Parathyroid adenoma (tissue), 2 donors: Measurements from ENCODE around the gene TMEM140.

ENCODE experiments used
- H2AFZ ChIP-seq: fragments of 300-600 bp; sonication (generic); one replicate; pipeline ENCODE4 v1.7.0; 2017; ENCODE audit warnings: antibody characterized with exemption, mild to moderate bottlenecking
- H3K27ac ChIP-seq: fragments of 300-600 bp; sonication (generic); one replicate; pipeline ENCODE4 v1.7.0; 2017
- H3K27me3 ChIP-seq: fragments of 300-600 bp; sonication (generic); one replicate; pipeline ENCODE4 v1.7.0; 2017; ENCODE audit warnings: low read length; ENCODE audit not compliant: control insufficient read depth, insufficient read depth
- H3K36me3 ChIP-seq: fragments of 300-600 bp; sonication (generic); one replicate; pipeline ENCODE4 v1.7.0; 2017; ENCODE audit warnings: low read length; ENCODE audit not compliant: control insufficient read depth, insufficient read depth
- H3K4me1 ChIP-seq: fragments of 300-600 bp; sonication (generic); one replicate; pipeline ENCODE4 v1.7.0; 2017; ENCODE audit warnings: control low read depth
- H3K4me2 ChIP-seq: fragments of 300-600 bp; sonication (generic); one replicate; pipeline ENCODE4 v1.7.0; 2017; ENCODE audit warnings: low read length
- H3K4me3 ChIP-seq: fragments of 300-600 bp; sonication (generic); one replicate; pipeline ENCODE4 v1.7.0; 2017; ENCODE audit warnings: low read depth, low read length
- H3K79me2 ChIP-seq: fragments of 300-600 bp; sonication (generic); one replicate; pipeline ENCODE4 v1.7.0; 2017; ENCODE audit warnings: control low read depth
- H3K9ac ChIP-seq: fragments of 300-600 bp; sonication (generic); one replicate; pipeline ENCODE4 v1.7.0; 2017; ENCODE audit warnings: mild to moderate bottlenecking
- H3K9me3 ChIP-seq: fragments of 300-600 bp; sonication (generic); one replicate; pipeline ENCODE4 v1.7.0; 2017; ENCODE audit warnings: low read length; ENCODE audit not compliant: control insufficient read depth
- TF ChIP-seq, protein P1 (sequence below): fragments of 300-600 bp; sonication (generic); IDR thresholded peaks from one replicate; pipeline ENCODE4 v1.7.0; 2017; ENCODE audit warnings: antibody characterized with exemption, mild to moderate bottlenecking
- donor health status: primary hyperparathyroidism.

The TMEM140 gene

DNA sequence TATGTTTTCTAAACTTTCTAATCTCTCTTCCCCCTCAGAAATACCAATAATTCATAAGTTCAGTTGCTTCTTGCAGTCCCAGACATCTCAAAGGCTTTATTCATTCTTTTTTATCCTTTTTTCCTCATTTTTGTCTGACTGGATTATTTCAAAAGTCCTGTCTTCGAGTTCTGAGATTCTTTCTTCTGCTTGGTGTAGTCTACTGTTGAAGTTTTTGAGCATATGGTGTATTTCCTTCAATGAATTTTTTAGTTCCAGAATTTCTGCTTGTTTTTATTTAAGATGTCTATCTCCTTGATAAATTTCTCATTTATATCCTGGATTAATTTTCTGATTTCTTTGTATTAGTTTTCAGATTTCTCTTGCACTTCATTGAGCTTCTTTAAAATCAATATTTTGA is 8.4 kb downstream of the TMEM140 start:
- Histone ChIP-seq H3K9ac (no peak overlapping the region), H3K4me1 (peaks cover 15% of the 10 kb centered on the region), H3K36me3 (no peaks in the 10 kb centered on the region), H3K27me3 (no peaks in the 10 kb centered on the region), H3K27ac (no peak overlapping the region), H3K79me2 (peaks cover 8% of the 10 kb centered on the region), H3K4me3 (no peak overlapping the region), H3K9me3 (no peaks in the 10 kb centered on the region), H3K4me2 (no peak overlapping the region), H2AFZ (no peak overlapping the region)
- TF ChIP-seq, protein P1, sequence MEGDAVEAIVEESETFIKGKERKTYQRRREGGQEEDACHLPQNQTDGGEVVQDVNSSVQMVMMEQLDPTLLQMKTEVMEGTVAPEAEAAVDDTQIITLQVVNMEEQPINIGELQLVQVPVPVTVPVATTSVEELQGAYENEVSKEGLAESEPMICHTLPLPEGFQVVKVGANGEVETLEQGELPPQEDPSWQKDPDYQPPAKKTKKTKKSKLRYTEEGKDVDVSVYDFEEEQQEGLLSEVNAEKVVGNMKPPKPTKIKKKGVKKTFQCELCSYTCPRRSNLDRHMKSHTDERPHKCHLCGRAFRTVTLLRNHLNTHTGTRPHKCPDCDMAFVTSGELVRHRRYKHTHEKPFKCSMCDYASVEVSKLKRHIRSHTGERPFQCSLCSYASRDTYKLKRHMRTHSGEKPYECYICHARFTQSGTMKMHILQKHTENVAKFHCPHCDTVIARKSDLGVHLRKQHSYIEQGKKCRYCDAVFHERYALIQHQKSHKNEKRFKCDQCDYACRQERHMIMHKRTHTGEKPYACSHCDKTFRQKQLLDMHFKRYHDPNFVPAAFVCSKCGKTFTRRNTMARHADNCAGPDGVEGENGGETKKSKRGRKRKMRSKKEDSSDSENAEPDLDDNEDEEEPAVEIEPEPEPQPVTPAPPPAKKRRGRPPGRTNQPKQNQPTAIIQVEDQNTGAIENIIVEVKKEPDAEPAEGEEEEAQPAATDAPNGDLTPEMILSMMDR, result no peak

DNA sequence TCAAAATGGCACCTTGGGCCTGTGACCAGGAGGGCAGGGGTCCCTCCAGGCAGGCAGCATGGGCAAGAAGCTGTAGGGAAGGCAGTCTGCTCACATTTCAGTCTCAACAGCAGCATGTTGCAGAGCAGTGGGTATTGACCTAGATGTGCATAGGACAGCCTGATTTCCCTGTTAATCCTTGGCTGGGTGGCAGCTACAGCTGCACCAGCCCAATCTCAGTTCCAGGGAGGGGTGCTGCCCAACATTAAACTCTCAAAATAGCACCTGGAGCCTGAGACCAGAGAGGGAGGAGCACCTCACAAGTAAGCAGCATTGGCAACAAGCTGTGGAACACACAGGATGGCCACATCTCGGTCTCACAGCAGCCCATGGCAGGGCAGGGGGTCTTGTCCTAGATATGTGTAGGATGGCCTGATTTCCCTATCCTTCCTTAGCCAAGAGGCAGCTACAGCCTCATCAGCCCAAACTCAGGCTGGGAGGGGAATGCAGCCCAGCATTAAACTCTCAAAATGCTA is 10.3 kb downstream of the TMEM140 start:
- TF ChIP-seq, protein P1, result no peak
- no peaks in the 10 kb centered on the region for H3K27me3 ChIP-seq
- H3K27ac ChIP-seq, result no peak overlapping the region
- no peaks in the 10 kb centered on the region for H3K9me3 ChIP-seq
- no peaks in the 10 kb centered on the region for H3K36me3 ChIP-seq
- H3K4me2 ChIP-seq, result no peak overlapping the region
- peaks cover 15% of the 10 kb centered on the region for H3K4me1 ChIP-seq
- no peak overlapping the region for H3K9ac ChIP-seq
- H3K79me2 ChIP-seq, result peaks cover 8% of the 10 kb centered on the region
- no peak overlapping the region for H2AFZ ChIP-seq
- no peak overlapping the region for H3K4me3 ChIP-seq

DNA sequence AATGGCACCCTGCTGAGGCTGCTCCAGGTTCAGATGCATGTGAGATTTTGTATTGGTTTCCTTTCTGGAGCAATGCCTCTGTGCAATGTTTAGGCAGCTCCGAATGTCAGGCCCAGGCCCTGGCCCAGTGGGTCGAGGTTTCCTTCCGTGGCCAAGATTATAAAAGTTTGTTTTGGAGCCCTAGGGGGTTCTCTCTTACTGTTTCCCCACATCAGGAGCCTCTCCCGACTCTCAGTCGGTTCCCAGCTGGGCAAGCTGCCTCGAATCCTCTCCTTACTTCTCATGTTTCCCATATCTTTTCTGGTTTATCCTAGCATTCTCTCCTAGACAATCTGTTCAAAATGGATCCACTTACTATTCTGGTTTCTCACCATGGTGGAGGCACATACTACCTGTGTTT is 11.0 kb downstream of the TMEM140 start:
- H3K9me3 ChIP-seq, result no peaks in the 10 kb centered on the region
- TF ChIP-seq, protein P1, result no peak
- peaks cover 8% of the 10 kb centered on the region for H3K79me2 ChIP-seq
- H2AFZ ChIP-seq, result no peak overlapping the region
- H3K27me3 ChIP-seq, result no peaks in the 10 kb centered on the region
- H3K4me1 ChIP-seq, result peaks cover 15% of the 10 kb centered on the region
- no peaks in the 10 kb centered on the region for H3K36me3 ChIP-seq
- H3K9ac ChIP-seq, result no peak overlapping the region
- peak overlapping the region; percentile 2 for H3K27ac ChIP-seq
- H3K4me3 ChIP-seq, result no peak overlapping the region
- no peak overlapping the region for H3K4me2 ChIP-seq

GRCh38 chr7:135159359-135160085 is 11.7 kb downstream of the TMEM140 start:
- TF ChIP-seq, protein P1, result no peak
- Histone ChIP-seq H3K79me2 (peaks cover 8% of the 10 kb centered on the region), H2AFZ (no peak overlapping the region), H3K27me3 (no peaks in the 10 kb centered on the region), H3K4me1 (peaks cover 15% of the 10 kb centered on the region), H3K27ac (peak overlapping the region; percentile 2), H3K4me2 (peak overlapping the region; percentile 19), H3K4me3 (no peak overlapping the region), H3K9me3 (no peaks in the 10 kb centered on the region), H3K9ac (no peak overlapping the region), H3K36me3 (no peaks in the 10 kb centered on the region)
